GM10248 (cell line): Measurements from ENCODE around the gene CHCHD2.

Experiments
- CTCF ChIA-PET: fragments of 300-600 bp; sonication (Branson Sonifier 250); formaldehyde crosslinking; extraction: SDS; loops from one replicate; lab custom pipeline; 2021; ENCODE audit warnings: antibody characterized with exemption; lab: Yijun Ruan, JAX
- POLR2A ChIA-PET: fragments of 350-650 bp; sonication (Branson Sonifier 250); formaldehyde crosslinking; extraction: SDS; loops from one replicate; lab custom pipeline; 2020; ENCODE audit warnings: antibody characterized with exemption; lab: Yijun Ruan, JAX
- DNase-seq: peaks from one replicate; pipeline ENCODE4 v3.0.0; 2012; ENCODE audit errors: extremely low spot score
- TF ChIP-seq, protein P1 (sequence below): IDR thresholded peaks from 2 replicates; pipeline ENCODE4 v1.5.1; 2012; ENCODE audit warnings: mild to moderate bottlenecking, low read depth; ENCODE audit errors: extremely low read depth, missing control alignments, control extremely low read depth

Gene CHCHD2

GRCh38 chr7:56053993-56054392 lies 52.3 kb downstream of the CHCHD2 start:
- ChIA-PET POLR2A (no interaction called here), CTCF (interaction anchor here (1.0 to 1.2 kb wide), 4 partner anchors 8 to 54 kb away, joined by 3 to 4 read pairs (median 3); partner anchors contain the start of gene SUMF2)
- TF ChIP-seq, protein P1, sequence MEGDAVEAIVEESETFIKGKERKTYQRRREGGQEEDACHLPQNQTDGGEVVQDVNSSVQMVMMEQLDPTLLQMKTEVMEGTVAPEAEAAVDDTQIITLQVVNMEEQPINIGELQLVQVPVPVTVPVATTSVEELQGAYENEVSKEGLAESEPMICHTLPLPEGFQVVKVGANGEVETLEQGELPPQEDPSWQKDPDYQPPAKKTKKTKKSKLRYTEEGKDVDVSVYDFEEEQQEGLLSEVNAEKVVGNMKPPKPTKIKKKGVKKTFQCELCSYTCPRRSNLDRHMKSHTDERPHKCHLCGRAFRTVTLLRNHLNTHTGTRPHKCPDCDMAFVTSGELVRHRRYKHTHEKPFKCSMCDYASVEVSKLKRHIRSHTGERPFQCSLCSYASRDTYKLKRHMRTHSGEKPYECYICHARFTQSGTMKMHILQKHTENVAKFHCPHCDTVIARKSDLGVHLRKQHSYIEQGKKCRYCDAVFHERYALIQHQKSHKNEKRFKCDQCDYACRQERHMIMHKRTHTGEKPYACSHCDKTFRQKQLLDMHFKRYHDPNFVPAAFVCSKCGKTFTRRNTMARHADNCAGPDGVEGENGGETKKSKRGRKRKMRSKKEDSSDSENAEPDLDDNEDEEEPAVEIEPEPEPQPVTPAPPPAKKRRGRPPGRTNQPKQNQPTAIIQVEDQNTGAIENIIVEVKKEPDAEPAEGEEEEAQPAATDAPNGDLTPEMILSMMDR: no peak
- DNase-seq: no peak

GRCh38 chr7:56053379-56053778 lies 52.9 kb downstream of the CHCHD2 start:
- POLR2A ChIA-PET: no interaction called here
- CTCF ChIA-PET: interaction anchor here (1.0 to 1.2 kb wide), 2 partner anchors 8 to 11 kb away, joined by 3 to 4 read pairs; partner anchors contain the start of gene SUMF2
- TF ChIP-seq, protein P1: no peak
- DNase-seq: no peak
